NCI-H2029 treated with DMSO at 0.1 percent for 48 hours (cell line): ENCODE results near the gene SLC36A3.
A peak's percentile ranks its signal among the peaks of the same experiment; 100 is the strongest.
"Not testable (repeated sequence)": the region's sequence is repeated elsewhere in the genome, so short reads cannot be mapped to it uniquely, and the experiment has no call there.

Source experiments
- DNase-seq: peaks from one replicate; lab custom pipeline; 2025; lab: John Stamatoyannopoulos, UW

The SLC36A3 gene

GRCh38 chr5:151258816-151259215, 44.8 kb downstream of the SLC36A3 start:
- no peak for DNase-seq

GRCh38 chr5:151258201-151258611, 45.4 kb downstream of the SLC36A3 start:
- no peak for DNase-seq

GRCh38 chr5:151257731-151258181, 45.8 kb downstream of the SLC36A3 start:
- DNase-seq, result no peak

GRCh38 chr5:151255621-151256286, 47.8 kb downstream of the SLC36A3 start:
- DNase-seq, result no peak

DNA sequence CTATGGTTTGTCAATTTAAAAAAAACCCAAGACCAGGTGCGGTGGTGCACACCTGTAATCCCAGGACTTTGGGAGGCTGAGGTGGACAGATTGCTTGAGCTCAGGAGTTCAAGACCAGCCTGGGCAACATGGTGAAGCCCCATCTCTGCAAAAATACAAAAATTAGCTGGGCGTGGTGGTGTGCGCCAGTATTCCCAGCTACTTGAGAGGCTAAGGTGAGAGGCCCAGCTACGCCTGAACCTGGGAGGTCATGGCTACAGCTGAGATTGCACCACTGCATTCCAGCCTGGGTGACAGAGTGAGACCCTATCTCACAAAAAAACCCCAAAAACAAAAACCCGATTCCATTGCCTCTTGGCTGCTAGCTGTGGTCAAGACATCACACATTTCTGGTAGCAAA, 48.6 kb downstream of the SLC36A3 start:
- DNase-seq, result not testable (repeated sequence)

GRCh38 chr5:151254556-151254955, 49.0 kb downstream of the SLC36A3 start:
- no peak for DNase-seq

DNA sequence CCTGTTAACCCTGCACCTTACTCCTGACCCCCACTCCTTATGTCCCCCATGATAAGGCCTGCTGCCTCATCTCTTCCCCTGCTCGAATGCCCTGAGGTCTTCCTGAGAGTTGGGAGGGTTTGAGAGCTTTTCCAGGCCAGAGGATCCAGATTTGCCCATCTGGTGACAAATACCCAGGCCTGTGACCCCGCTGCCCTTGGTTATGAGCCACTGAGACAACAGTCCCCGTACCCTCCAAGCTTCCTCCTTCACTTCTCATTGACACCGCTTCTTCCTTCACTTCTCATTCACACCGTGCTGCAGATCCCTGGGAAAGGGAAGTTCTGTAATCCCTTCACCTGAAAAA, 50.0 kb downstream of the SLC36A3 start:
- no peak for DNase-seq

- peak; percentile 96 for DNase-seq
These were observed 50.6 kb downstream of the SLC36A3 start, which contains the start of gene GM2A for GRCh38 chr5:151252762-151253604. TSS of gene GM2A (plus strand) at chr5:151253185. CDS start at chr5:151253217, 32 bp downstream.

- no peak for DNase-seq
These were observed 51.9 kb downstream of the SLC36A3 start for GRCh38 chr5:151251621-151252020.

- no peak for DNase-seq
These were observed 52.5 kb downstream of the SLC36A3 start for GRCh38 chr5:151251001-151251551.

DNA sequence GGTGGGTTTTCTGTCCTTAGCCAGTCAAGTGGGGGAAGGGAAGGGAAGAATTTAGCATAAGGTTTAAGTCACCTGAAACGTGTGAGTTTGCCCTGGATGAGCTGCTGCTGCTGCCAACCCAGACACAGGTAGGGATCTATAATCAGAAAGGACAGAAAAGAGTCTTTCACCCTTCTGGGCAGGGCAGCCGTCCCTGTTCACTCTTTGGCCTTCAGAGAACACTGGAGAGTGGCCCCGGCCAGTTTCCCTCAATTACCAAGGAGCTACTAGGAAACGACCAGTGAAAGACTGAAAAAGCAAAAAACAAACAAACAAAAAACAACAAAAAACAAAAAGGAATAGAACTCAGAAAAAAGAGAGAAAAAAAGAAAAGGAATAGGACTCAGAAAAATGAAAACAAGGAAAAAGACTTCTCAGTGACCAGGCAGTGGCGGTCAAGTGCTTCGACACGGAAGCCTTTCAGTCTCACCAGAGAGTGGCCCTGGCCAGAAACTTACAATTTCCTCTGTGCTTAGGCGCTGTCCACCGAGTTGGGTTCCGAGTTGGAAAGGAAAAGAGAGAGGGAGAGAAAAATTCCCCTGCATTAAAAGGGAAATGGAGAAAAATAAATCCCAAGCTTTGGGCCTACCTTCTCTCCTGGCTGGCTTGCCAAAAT, 53.1 kb downstream of the SLC36A3 start:
- DNase-seq, result no peak

- no peak for DNase-seq
These were observed 54.3 kb downstream of the SLC36A3 start for GRCh38 chr5:151249281-151249680.

DNA sequence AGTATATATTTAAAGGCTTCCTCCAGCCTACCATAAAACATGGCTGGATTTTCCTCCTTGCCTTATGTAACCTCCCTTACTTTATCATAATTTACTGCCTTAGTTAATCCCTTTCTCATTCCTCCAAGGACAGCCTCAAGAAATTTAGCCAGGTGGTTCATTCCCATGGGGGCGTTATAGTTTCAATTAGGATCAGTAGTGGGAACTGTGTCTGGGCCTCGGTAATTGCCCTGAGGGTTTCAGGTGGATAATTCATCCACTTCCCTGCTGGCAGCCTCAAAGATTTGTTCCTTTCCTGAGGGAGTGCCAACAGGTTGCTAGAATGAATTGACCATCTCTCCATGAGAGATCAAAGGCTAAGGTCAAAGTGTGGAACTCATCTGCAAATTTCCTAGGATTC, 54.9 kb downstream of the SLC36A3 start:
- DNase-seq, result no peak

GRCh38 chr5:151245680-151246219, 57.8 kb downstream of the SLC36A3 start:
- DNase-seq, result no peak

- no peak for DNase-seq
These were observed 59.4 kb downstream of the SLC36A3 start for GRCh38 chr5:151244206-151244605.

DNA sequence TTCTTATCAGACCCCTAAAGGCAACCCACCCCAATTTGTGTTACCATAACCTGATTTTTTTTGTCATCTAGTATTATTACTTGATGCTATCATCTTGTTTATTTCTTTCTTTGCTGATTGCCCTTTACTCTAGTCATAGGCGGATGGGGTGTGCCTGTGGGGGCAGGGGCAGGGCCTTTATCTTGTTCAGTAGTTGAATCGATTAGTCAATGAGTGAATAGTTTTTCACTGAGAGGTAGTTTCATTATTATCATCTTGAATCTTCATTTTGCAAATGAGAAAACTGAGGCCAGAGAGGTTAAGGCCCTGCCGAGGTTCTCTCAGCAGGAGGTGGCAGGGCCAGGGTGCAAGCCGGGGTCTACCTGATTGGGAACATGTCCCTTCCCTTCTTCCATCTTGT, 60.0 kb downstream of the SLC36A3 start:
- DNase-seq, result no peak

DNA sequence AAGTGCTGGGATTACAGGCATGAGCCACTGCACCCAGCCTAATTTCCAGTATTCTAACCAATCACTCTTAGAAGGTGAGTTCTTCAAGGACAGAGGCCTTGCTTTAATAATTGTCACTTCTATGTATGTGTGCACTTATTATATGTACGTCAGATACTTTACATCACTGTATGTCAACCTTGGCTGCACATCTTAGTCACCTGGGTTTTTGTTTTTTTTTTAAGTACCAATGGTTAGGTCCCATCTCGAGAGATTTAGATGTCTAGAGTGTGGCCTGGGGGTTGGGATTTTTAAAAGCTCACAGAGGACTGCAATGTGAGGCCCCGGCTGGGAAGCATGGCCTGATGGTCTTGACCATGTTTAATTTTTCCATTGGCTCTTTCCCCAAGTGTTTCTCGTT, 60.4 kb downstream of the SLC36A3 start:
- DNase-seq, result no peak

DNA sequence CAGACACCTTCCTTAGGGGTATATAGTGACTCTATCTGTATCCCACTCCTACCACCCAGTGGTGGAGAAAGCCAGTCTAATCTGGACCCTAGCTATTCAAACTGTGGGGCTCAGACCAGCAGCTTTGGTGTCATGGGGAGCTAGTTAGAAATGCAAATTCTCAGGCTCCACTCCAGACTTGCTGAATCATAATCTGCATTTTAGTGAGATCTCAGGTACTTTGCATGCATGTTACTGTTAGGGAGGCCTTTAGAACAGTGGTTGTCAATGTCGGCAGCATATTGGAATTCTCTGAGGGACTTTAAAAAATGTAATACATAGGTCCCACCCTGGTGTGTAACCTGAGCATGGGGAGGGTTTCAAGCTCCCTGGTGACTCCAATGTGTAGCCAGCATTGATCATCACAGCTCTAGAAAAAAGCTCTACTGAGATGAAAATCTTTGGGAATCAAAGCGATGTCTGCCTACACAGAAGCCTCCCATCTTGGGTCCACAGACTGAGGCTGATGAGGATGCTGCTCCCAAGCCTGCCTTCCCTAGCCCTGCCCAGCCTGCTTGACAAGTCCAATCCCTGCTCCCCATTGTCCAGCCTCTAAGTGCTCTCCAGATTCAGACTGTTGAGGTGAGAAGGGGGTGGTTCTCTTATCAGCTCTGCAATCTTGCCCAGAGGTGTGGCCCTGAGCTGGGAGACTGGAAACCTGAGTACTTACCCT, 62.5 kb downstream of the SLC36A3 start:
- peak; percentile 65 for DNase-seq

DNA sequence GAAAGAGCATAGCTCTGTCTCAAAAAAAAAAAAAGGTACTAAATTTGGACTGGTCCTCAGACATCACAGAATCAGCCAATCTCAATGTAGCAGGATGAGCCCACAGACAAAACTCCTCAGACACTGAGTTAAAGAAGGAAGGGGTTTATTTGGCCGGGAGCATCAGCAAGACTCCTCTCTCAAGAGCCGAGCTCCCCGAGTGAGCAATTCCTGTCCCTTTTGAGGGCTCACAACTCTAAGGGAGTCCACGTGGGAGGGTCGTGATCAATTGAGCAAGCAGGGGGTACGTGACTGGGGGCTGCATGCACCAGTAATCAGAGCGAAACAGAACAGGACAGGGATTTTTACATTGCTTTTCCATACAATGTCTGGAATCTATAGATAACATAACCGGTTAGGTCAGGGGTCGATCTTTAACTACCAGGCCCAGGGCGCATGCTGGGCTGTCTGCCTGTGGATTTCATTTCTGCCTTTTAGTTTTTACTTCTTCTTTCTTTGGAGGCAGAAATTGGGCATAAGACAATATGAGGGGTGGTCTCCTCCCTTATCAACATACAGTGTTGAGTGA, 63.2 kb downstream of the SLC36A3 start:
- not testable (repeated sequence) for DNase-seq

- peak; percentile 8 for DNase-seq
These were observed 64.2 kb downstream of the SLC36A3 start for GRCh38 chr5:151239237-151239861.

DNA sequence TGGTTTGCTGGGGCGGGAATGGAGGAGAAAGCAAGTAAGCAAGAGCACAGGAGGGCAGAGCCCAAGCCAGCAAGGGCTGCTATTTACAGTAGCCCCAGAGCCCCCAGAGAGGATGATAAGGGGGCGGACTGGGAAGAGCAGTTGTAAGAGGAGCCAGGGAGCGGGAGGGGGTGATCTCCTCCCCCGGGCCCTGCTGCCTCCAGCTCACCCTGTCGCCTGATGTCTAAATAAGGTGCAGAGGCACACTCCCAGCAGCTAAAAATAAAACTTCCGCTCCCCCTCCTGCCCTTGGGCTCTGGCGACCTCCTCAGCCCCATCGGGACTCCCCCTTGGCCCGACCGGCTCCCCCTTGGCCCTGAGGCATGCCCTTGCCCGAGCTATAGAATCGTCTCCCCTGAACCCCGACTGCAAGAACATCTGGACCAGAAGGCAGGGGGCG, 65.2 kb downstream of the SLC36A3 start:
- DNase-seq, result no peak
